Fibroblast of lung (primary cell): ENCODE measurements around the gene MT1B. TPM values are rescaled to one million over a fixed set of nuclear protein-coding genes. Genes with fewer than 3 reads are reported as not detected.

Experiments
- DNase-seq, 2 donors: peaks; one replicate each; pipeline versions ENCODE4 v3.0.0 to v3.0.0-alpha.2; 2010; ENCODE audit warnings: low read depth in 2 of 2
- H2AFZ ChIP-seq: 2 replicates; pipeline ENCODE4 v1.5.1; 2012; ENCODE audit warnings: low read length, control low read depth, inconsistent platforms
- H3K27ac ChIP-seq: 2 replicates; pipeline ENCODE4 v1.5.1; 2011; ENCODE audit warnings: low read length, control low read depth; ENCODE audit not compliant: insufficient read depth
- H3K27me3 ChIP-seq: 2 replicates; pipeline ENCODE4 v1.5.1; 2011; ENCODE audit warnings: mild to moderate bottlenecking, low read length; ENCODE audit not compliant: control insufficient read depth, insufficient read depth
- H3K36me3 ChIP-seq: 2 replicates; pipeline ENCODE4 v1.5.1; 2011; ENCODE audit warnings: low read length; ENCODE audit not compliant: control insufficient read depth, insufficient read depth
- H3K4me1 ChIP-seq: 2 replicates; pipeline ENCODE4 v1.5.1; 2011; ENCODE audit warnings: low read length; ENCODE audit not compliant: control insufficient read depth, insufficient read depth; ENCODE audit errors: extremely low read depth
- H3K4me2 ChIP-seq: 2 replicates; pipeline ENCODE4 v1.5.1; 2011; ENCODE audit warnings: low read length, control low read depth; ENCODE audit not compliant: insufficient read depth; ENCODE audit errors: extremely low read depth
- H3K4me3 ChIP-seq, 4 experiments: fragments of 200-600 bp in 1 of 4; sonication (generic) in 1 of 4; replicated peaks in 1 of 4; 2 replicates each; pipeline ENCODE4 v1.5.1; 2011 to 2016; ENCODE audit warnings: low read length in 4 of 4, low read depth in 3 of 4, mild to moderate bottlenecking in 3 of 4, control low read depth in 2 of 4, inconsistent platforms in 1 of 4, mixed read lengths in 1 of 4; ENCODE audit not compliant: insufficient read depth in 1 of 4; ENCODE audit errors: control extremely low read depth in 1 of 4
- H3K79me2 ChIP-seq: 2 replicates; pipeline ENCODE4 v1.5.1; 2012; ENCODE audit warnings: mild to moderate bottlenecking, low read length, inconsistent platforms; ENCODE audit not compliant: control insufficient read depth, insufficient read depth
- H3K9ac ChIP-seq: 2 replicates; pipeline ENCODE4 v1.5.1; 2011; ENCODE audit warnings: mild to moderate bottlenecking, low read length, control low read depth; ENCODE audit not compliant: insufficient read depth
- H3K9me3 ChIP-seq: 2 replicates; pipeline ENCODE4 v1.5.1; 2012; ENCODE audit warnings: low read depth, low read length; ENCODE audit not compliant: control insufficient read depth, insufficient read depth
- H4K20me1 ChIP-seq: 2 replicates; pipeline ENCODE4 v1.5.1; 2011; ENCODE audit warnings: low read length; ENCODE audit not compliant: control insufficient read depth, insufficient read depth; ENCODE audit errors: extremely low read depth
- CTCF ChIP-seq, 2 donors: IDR thresholded peaks in 1 of 2; conservative IDR thresholded peaks in 1 of 2; 1 replicate in 1 of 2; 2 replicates in 1 of 2; pipeline ENCODE4 v1.5.1; 2011 to 2012; ENCODE audit warnings: low read length in 2 of 2, control low read depth in 1 of 2, inconsistent platforms in 1 of 2, low read depth in 1 of 2, mild to moderate bottlenecking in 1 of 2
- EZH2 ChIP-seq: IDR thresholded peaks from 2 replicates; pipeline ENCODE4 v1.5.1; 2012; ENCODE audit warnings: low read length, control low read depth, mild to moderate bottlenecking; ENCODE audit errors: missing control alignments
- polyA plus RNA-seq, 2 donors: library from polyadenylated mRNA; depleted of rRNA in 1 of 2; stranded (reverse) in 1 of 2; unstranded in 1 of 2; fragments of >200 nt; gene quantifications; 2 replicates each; pipeline ENCODE4 v1.2.1, GENCODE V29; 2011 to 2012; ENCODE audit warnings: missing spikeins in 1 of 2
- total RNA-seq: library from RNA; depleted of rRNA; stranded (reverse); fragments of >200 nt; gene quantifications from 2 replicates; pipeline ENCODE4 v1.2.1, GENCODE V29; 2014

The MT1B gene
- total and polyA plus RNA-seq, 2 donors (not counting 1 experiment from before 2014, with no cell fraction given): not detected

- H3K9ac ChIP-seq: no peak overlapping the region
- no peaks in the 10 kb centered on the region for H3K9me3 ChIP-seq
- peak overlapping the region in 2 of 4 experiments; percentile 70 to 87 for H3K4me3 ChIP-seq
- peaks cover 4% of the 10 kb centered on the region for H3K4me1 ChIP-seq
- H3K27ac ChIP-seq: no peak overlapping the region
- H3K4me2 ChIP-seq: peak overlapping the region; percentile 95
- TF ChIP-seq EZH2: no peak
- no peak for TF ChIP-seq CTCF (conservative IDR thresholded peaks at IDR 0.05 in 1 of 2, IDR thresholded peaks at IDR 0.05 in 1 of 2; ENCODE audit: low read depth in 1 of 2, low read length in 2 of 2)
- no peaks in the 10 kb centered on the region for H3K79me2 ChIP-seq
- H2AFZ ChIP-seq: no peak overlapping the region
- H3K27me3 ChIP-seq: no peaks in the 10 kb centered on the region
- H4K20me1 ChIP-seq: no peaks in the 10 kb centered on the region
- no peak for DNase-seq
- H3K36me3 ChIP-seq: no peaks in the 10 kb centered on the region
Observed at GRCh38 chr16:56683424-56684172, 31.9 kb downstream of the MT1B start.

GRCh38 chr16:56684256-56684925, 32.7 kb downstream of the MT1B start:
- Histone ChIP-seq H3K27ac (no peak overlapping the region), H2AFZ (no peak overlapping the region), H3K4me1 (peaks cover 4% of the 10 kb centered on the region), H3K4me2 (no peak overlapping the region), H3K9me3 (no peaks in the 10 kb centered on the region), H3K79me2 (no peaks in the 10 kb centered on the region), H3K9ac (no peak overlapping the region), H3K4me3 (no peak overlapping the region), H4K20me1 (no peaks in the 10 kb centered on the region), H3K27me3 (no peaks in the 10 kb centered on the region), H3K36me3 (no peaks in the 10 kb centered on the region)
- TF ChIP-seq CTCF (conservative IDR thresholded peaks at IDR 0.05 in 1 of 2, IDR thresholded peaks at IDR 0.05 in 1 of 2; ENCODE audit: low read depth in 1 of 2, low read length in 2 of 2): no peak
- TF ChIP-seq EZH2: no peak
- DNase-seq: no peak

GRCh38 chr16:56684926-56685590, 33.4 kb downstream of the MT1B start:
- TF ChIP-seq CTCF (conservative IDR thresholded peaks at IDR 0.05 in 1 of 2, IDR thresholded peaks at IDR 0.05 in 1 of 2; ENCODE audit: low read depth in 1 of 2, low read length in 2 of 2) (no peak), EZH2 (no peak)
- no peaks in the 10 kb centered on the region for H3K79me2 ChIP-seq
- H3K9me3 ChIP-seq: no peaks in the 10 kb centered on the region
- H3K27me3 ChIP-seq: no peaks in the 10 kb centered on the region
- H3K36me3 ChIP-seq: no peaks in the 10 kb centered on the region
- H3K27ac ChIP-seq: no peak overlapping the region
- no peaks in the 10 kb centered on the region for H4K20me1 ChIP-seq
- H3K9ac ChIP-seq: no peak overlapping the region
- no peak overlapping the region for H3K4me2 ChIP-seq
- H3K4me3 ChIP-seq: no peak overlapping the region
- H2AFZ ChIP-seq: no peak overlapping the region
- peaks cover 4% of the 10 kb centered on the region for H3K4me1 ChIP-seq
- no peak for DNase-seq
